Smooth muscle cell (in vitro differentiated cells): ENCODE results near the gene EXOC3L1. TPM values are rescaled to one million over a fixed set of nuclear protein-coding genes. Genes with fewer than 3 reads are reported as not detected.

Experiments
- DNase-seq: peaks from one replicate; lab custom pipeline; 2025; ENCODE audit not compliant: unreplicated experiment; lab: John Stamatoyannopoulos, UW
- H2AFZ ChIP-seq: fragments of 200-600 bp; sonication (generic); 2 replicates; pipeline ENCODE4 v1.6.0; 2016; ENCODE audit warnings: antibody characterized with exemption, low read depth, mild to moderate bottlenecking
- H3F3A ChIP-seq: fragments of 200-600 bp; sonication (generic); 2 replicates; pipeline ENCODE4 v1.6.0; 2017; ENCODE audit warnings: antibody characterized with exemption, low read depth
- H3K27ac ChIP-seq: fragments of 200-600 bp; sonication (generic); 2 replicates; pipeline ENCODE4 v1.5.1; 2016; ENCODE audit warnings: low read depth, mild to moderate bottlenecking
- H3K27me3 ChIP-seq: fragments of 200-600 bp; sonication (generic); 2 replicates; pipeline ENCODE4 v1.6.1; 2016; ENCODE audit warnings: low read depth, mild to moderate bottlenecking
- H3K36me3 ChIP-seq: fragments of 200-600 bp; sonication (generic); 2 replicates; pipeline ENCODE4 v1.5.1; 2016; ENCODE audit warnings: low read depth
- H3K4me1 ChIP-seq: fragments of 200-600 bp; sonication (generic); 2 replicates; pipeline ENCODE4 v1.5.1; 2016; ENCODE audit warnings: low read depth
- H3K4me2 ChIP-seq: fragments of 200-600 bp; sonication (generic); 2 replicates; pipeline ENCODE4 v1.6.0; 2016; ENCODE audit warnings: mild to moderate bottlenecking
- H3K4me3 ChIP-seq: fragments of 200-600 bp; sonication (generic); 2 replicates; pipeline ENCODE4 v1.5.1; 2016; ENCODE audit warnings: mild to moderate bottlenecking
- H3K79me2 ChIP-seq: fragments of 200-600 bp; sonication (generic); 2 replicates; pipeline ENCODE4 v1.6.0; 2016; ENCODE audit warnings: low read depth, mild to moderate bottlenecking
- H3K9ac ChIP-seq: fragments of 200-600 bp; sonication (generic); 2 replicates; pipeline ENCODE4 v1.6.0; 2016; ENCODE audit warnings: low read depth
- H3K9me3 ChIP-seq: fragments of 200-600 bp; sonication (generic); replicated peaks from 2 replicates; pipeline ENCODE4 v1.5.1; 2016; ENCODE audit warnings: low read depth
- H4K20me1 ChIP-seq: fragments of 200-600 bp; sonication (generic); 2 replicates; pipeline ENCODE4 v1.6.0; 2016; ENCODE audit warnings: low read depth
- WGBS: methylation state at CpG from one replicate; pipeline ENCODE4 v1.1.7; 2016; ENCODE audit warnings: low lambda C conversion rate; 5-methylcytosine and 5-hydroxymethylcytosine counted together
- polyA plus RNA-seq: library from polyadenylated mRNA; unstranded; fragments of >200 nt; fragmentation: Nextera tagmentation; extraction: Ambion mirVana; gene quantifications from 2 replicates; pipeline ENCODE4 v1.2.1, GENCODE V29; 2016
- total RNA-seq: library from RNA; depleted of rRNA; stranded (reverse); fragments of >200 nt; gene quantifications from 2 replicates; pipeline ENCODE4 v1.2.3, GENCODE V29; 2014
- TF ChIP-seq, protein P1 (sequence below): fragments of 200-600 bp; sonication (generic); IDR thresholded peaks from 2 replicates; pipeline ENCODE4 v1.5.1; 2017; ENCODE audit warnings: borderline replicate concordance, mild to moderate bottlenecking, antibody characterized with exemption; ENCODE audit not compliant: insufficient read depth, poor library complexity, severe bottlenecking

The EXOC3L1 gene
- total and polyA plus RNA-seq, 2 experiments from 2014 or later, result 0.51 TPM; not detected in 1

DNA sequence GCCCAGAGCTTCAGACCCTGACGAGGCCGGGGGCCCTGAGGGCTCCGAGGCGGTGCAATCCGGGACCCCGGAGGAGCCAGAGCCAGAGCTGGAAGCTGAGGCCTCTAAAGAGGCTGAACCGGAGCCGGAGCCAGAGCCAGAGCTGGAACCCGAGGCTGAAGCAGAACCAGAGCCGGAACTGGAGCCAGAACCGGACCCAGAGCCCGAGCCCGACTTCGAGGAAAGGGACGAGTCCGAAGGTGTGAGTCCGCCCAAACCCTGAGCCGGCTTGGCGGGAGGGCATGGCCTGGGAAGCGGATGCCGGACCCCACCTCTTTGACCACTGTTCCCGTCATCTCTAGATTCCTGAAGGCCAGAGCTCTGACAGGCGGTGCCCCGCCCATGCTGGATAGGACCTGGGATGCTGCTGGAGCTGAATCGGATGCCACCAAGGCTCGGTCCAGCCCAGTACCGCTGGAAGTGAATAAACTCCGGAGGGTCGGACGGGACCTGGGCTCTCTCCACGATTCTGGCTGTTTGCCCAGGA is 15.2 kb downstream of the EXOC3L1 start:
- Histone ChIP-seq H3K79me2 (no peaks in the 10 kb centered on the region), H3K9ac (no peak overlapping the region), H3F3A (peaks cover 4% of the 10 kb centered on the region), H3K27ac (no peak overlapping the region), H3K9me3 (no peaks in the 10 kb centered on the region), H4K20me1 (peaks cover 33% of the 10 kb centered on the region), H3K4me2 (peak overlapping the region; percentile 82), H3K4me1 (peaks cover 16% of the 10 kb centered on the region), H2AFZ (no peak overlapping the region), H3K36me3 (no peaks in the 10 kb centered on the region), H3K4me3 (peak overlapping the region; percentile 47), H3K27me3 (no peaks in the 10 kb centered on the region)
- DNase-seq, result no peak
- WGBS, result 85% methylated on average over 31 of the region's 31 CpGs
- TF ChIP-seq, protein P1, sequence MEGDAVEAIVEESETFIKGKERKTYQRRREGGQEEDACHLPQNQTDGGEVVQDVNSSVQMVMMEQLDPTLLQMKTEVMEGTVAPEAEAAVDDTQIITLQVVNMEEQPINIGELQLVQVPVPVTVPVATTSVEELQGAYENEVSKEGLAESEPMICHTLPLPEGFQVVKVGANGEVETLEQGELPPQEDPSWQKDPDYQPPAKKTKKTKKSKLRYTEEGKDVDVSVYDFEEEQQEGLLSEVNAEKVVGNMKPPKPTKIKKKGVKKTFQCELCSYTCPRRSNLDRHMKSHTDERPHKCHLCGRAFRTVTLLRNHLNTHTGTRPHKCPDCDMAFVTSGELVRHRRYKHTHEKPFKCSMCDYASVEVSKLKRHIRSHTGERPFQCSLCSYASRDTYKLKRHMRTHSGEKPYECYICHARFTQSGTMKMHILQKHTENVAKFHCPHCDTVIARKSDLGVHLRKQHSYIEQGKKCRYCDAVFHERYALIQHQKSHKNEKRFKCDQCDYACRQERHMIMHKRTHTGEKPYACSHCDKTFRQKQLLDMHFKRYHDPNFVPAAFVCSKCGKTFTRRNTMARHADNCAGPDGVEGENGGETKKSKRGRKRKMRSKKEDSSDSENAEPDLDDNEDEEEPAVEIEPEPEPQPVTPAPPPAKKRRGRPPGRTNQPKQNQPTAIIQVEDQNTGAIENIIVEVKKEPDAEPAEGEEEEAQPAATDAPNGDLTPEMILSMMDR, result no peak

DNA sequence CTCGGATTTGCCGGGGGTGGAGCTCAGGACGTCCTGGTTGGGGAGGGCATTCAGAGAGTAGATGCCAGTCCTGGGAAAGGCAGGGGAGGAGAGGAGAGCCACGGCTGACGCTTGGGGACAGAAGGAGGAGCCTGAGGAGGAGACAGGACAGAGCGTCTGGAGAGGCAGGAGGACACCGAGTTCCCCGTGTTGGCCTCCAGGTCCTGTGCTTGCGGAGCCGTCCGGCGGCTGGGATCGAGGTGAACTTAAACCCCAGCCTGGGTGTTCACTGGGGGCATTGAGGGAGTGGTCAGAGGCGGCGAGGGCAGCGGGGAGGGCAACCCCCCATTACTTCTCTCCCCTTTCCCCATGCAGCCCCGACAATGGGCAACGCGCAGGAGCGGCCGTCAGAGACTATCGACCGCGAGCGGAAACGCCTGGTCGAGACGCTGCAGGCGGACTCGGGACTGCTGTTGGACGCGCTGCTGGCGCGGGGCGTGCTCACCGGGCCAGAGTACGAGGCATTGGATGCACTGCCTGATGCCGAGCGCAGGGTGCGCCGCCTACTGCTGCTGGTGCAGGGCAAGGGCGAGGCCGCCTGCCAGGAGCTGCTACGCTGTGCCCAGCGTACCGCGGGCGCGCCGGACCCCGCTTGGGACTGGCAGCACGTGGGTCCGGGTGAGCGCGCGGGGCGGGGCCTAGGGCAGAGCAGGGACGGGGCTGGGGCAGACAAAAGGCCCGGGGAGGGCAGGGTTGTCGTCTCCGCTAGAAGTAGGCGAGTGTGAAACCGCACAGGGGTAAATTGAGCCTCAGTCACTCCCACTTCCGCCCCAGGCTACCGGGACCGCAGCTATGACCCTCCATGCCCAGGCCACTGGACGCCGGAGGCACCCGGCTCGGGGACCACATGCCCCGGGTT is 15.9 kb downstream of the EXOC3L1 start:
- peak overlapping the region; percentile 47 for H3K4me3 ChIP-seq
- H3F3A ChIP-seq, result peaks cover 7% of the 10 kb centered on the region
- peak; percentile 67 for DNase-seq
- H2AFZ ChIP-seq, result no peak overlapping the region
- H3K27ac ChIP-seq, result peak overlapping the region; percentile 10
- H3K79me2 ChIP-seq, result no peaks in the 10 kb centered on the region
- no peak overlapping the region for H3K9ac ChIP-seq
- 4% methylated on average over 56 of the region's 71 CpGs for WGBS
- H3K9me3 ChIP-seq, result no peaks in the 10 kb centered on the region
- H4K20me1 ChIP-seq, result peaks cover 27% of the 10 kb centered on the region
- H3K36me3 ChIP-seq, result no peaks in the 10 kb centered on the region
- peak overlapping the region; percentile 82 for H3K4me2 ChIP-seq
- no peaks in the 10 kb centered on the region for H3K27me3 ChIP-seq
- TF ChIP-seq, protein P1, result no peak
- peaks cover 23% of the 10 kb centered on the region for H3K4me1 ChIP-seq

- Histone ChIP-seq H3K9me3 (no peaks in the 10 kb centered on the region), H3K4me3 (peak overlapping the region; percentile 47), H3K9ac (no peak overlapping the region), H3K4me2 (peak overlapping the region; percentile 82), H3K27ac (peak overlapping the region; percentile 10), H3K4me1 (peaks cover 24% of the 10 kb centered on the region), H2AFZ (no peak overlapping the region), H3K79me2 (no peaks in the 10 kb centered on the region), H3K27me3 (no peaks in the 10 kb centered on the region), H4K20me1 (peaks cover 20% of the 10 kb centered on the region), H3K36me3 (no peaks in the 10 kb centered on the region), H3F3A (peaks cover 7% of the 10 kb centered on the region)
- no peak for DNase-seq
- TF ChIP-seq, protein P1, result no peak
- 91% methylated on average over 1 of the region's 1 CpG for WGBS
Observed at GRCh38 chr16:67173323-67173722, 16.6 kb downstream of the EXOC3L1 start.
